Measurements from ENCODE around the gene NCK2.

The NCK2 gene

DNA sequence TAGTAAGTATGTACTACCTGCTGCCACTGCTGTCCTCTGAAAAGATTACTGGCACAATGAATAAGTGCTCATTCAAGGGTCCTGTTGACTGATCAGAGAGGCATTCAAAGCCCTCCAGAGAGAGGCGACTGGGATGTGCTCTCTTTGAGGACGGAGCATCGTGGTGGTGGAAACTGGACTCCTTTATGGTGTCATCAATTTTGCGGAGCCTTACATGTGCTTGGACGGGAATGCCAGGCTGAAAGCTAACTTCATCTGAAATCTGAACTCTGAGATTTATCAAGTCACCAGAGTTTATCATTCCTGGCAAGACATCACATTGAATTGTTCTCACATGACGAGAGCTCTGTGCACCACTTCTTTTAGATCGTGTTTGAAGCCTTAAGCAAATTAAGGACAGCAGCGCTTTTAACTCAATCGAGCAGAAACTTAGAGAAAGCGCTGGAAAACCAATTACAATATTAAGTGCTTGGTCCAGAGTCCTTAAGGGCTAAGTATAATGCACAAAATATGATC is 138.3 kb downstream of the NCK2 start:
- Histone ChIP-seq H3K4me2 (ENCODE audit: low read depth, low read length) (no peak overlapping the region), H3K9me2 (replicated peaks; ENCODE audit: insufficient read depth, low read length) (no peaks in the 10 kb centered on the region), H3K9me3 (replicated peaks; ENCODE audit: insufficient read depth, low read length) (no peaks in the 10 kb centered on the region), H3K4me1 (ENCODE audit: low read length) (peaks cover 26% of the 10 kb centered on the region), H3K27ac (ENCODE audit: low read length) (no peak overlapping the region), H3F3A (ENCODE audit: insufficient read depth, low read length) (no peaks in the 10 kb centered on the region; the same call in 1 of the 2 replicates), H3K36me3 (replicated peaks; ENCODE audit: insufficient read depth, low read length) (peaks cover 9% of the 10 kb centered on the region), H3K4me3 (ENCODE audit: low read length) (no peak overlapping the region), H3K9ac (ENCODE audit: low read length) (no peak overlapping the region), H2AFZ (ENCODE audit: low read length) (no peak overlapping the region), H3K27me3 (replicated peaks; ENCODE audit: insufficient read depth, low read length) (no peaks in the 10 kb centered on the region), H4K20me1 (ENCODE audit: insufficient read depth, low read length) (peaks cover 8% of the 10 kb centered on the region; the same call in 1 of the 2 replicates), H3K79me2 (ENCODE audit: low read length) (peaks cover 100% of the 10 kb centered on the region)
- DNase-seq, result no peak
- TF ChIP-seq EZH2phosphoT487 (IDR thresholded peaks at IDR 0.05; ENCODE audit: low read length) (no peak), EZH2 (optimal IDR thresholded peaks at IDR 0.05; ENCODE audit: low read depth, low read length) (no peak)
- TF ChIP-seq, protein P1, sequence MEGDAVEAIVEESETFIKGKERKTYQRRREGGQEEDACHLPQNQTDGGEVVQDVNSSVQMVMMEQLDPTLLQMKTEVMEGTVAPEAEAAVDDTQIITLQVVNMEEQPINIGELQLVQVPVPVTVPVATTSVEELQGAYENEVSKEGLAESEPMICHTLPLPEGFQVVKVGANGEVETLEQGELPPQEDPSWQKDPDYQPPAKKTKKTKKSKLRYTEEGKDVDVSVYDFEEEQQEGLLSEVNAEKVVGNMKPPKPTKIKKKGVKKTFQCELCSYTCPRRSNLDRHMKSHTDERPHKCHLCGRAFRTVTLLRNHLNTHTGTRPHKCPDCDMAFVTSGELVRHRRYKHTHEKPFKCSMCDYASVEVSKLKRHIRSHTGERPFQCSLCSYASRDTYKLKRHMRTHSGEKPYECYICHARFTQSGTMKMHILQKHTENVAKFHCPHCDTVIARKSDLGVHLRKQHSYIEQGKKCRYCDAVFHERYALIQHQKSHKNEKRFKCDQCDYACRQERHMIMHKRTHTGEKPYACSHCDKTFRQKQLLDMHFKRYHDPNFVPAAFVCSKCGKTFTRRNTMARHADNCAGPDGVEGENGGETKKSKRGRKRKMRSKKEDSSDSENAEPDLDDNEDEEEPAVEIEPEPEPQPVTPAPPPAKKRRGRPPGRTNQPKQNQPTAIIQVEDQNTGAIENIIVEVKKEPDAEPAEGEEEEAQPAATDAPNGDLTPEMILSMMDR (IDR thresholded peaks at IDR 0.05; ENCODE audit: low read length), result no peak

DNA sequence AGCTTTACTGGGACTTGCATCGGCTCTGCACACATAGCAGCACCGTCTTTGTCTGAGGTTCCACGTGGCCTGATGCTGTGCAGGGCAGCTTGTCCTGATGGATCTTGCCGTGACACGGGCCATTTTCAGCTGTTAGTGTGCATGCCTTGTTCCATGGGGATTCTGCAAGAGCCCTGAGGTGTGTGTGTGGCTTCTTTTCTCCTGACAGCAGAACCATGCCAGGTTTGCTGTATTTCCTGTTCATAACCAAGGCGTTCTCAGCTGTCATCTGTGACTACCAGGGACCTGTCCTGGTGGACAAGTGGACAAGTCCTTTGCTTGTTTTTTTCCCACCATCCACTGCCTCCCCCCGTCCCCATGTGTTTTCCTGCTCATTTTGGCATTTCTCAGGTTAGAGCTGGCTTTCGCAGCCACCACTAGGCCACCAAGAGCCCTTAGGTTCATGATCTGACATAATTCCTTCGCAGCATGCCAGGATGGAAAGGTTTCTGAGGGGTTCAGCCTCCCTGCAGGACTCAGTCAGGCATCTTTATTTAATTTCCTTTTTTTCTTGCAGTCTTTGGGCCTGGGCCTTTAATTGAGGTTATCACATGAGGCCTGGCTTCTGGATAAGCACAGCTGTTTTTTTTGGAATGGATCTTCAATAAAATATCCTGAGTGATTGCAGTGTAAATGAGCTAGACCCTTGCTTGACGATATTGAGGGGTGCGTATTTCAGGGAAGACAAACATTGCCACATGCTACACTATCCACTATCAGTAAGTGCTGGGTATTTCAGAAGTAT is 139.4 kb downstream of the NCK2 start:
- peaks cover 26% of the 10 kb centered on the region for H3K4me1 ChIP-seq (ENCODE audit: low read length)
- no peak overlapping the region for H3K27ac ChIP-seq (ENCODE audit: low read length)
- H3K9ac ChIP-seq (ENCODE audit: low read length), result no peak overlapping the region
- H3F3A ChIP-seq (ENCODE audit: insufficient read depth, low read length), result no peaks in the 10 kb centered on the region; the same call in 1 of the 2 replicates
- TF ChIP-seq EZH2 (optimal IDR thresholded peaks at IDR 0.05; ENCODE audit: low read depth, low read length) (no peak), EZH2phosphoT487 (IDR thresholded peaks at IDR 0.05; ENCODE audit: low read length) (no peak)
- TF ChIP-seq, protein P1 (IDR thresholded peaks at IDR 0.05; ENCODE audit: low read length), result no peak
- H3K79me2 ChIP-seq (ENCODE audit: low read length), result peaks cover 100% of the 10 kb centered on the region
- H3K9me2 ChIP-seq (replicated peaks; ENCODE audit: insufficient read depth, low read length), result no peaks in the 10 kb centered on the region
- H2AFZ ChIP-seq (ENCODE audit: low read length), result no peak overlapping the region
- no peak overlapping the region for H3K4me3 ChIP-seq (ENCODE audit: low read length)
- H3K4me2 ChIP-seq (ENCODE audit: low read depth, low read length), result no peak overlapping the region
- H4K20me1 ChIP-seq (ENCODE audit: insufficient read depth, low read length), result peaks cover 8% of the 10 kb centered on the region; the same call in 1 of the 2 replicates
- H3K27me3 ChIP-seq (replicated peaks; ENCODE audit: insufficient read depth, low read length), result no peaks in the 10 kb centered on the region
- peaks cover 7% of the 10 kb centered on the region for H3K36me3 ChIP-seq (replicated peaks; ENCODE audit: insufficient read depth, low read length)
- no peaks in the 10 kb centered on the region for H3K9me3 ChIP-seq (replicated peaks; ENCODE audit: insufficient read depth, low read length)
- DNase-seq, result no peak

DNA sequence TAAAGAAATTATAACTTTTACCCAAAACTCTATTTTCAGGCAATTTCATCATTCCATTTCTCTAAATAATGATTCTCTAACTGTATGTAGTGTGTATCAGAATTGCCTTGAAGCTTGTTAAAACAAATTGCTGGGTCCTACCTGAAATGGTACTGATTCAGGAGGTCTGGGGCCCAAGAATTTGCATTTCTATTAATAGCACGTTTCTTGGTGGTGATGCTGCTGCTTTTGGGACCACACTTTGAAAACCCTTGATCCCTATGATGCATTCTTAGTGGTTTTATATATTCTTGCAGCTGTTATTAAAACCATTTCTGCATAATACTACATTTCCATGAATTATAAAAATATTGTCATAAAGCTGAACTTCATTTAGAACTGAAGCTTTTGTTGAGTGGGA is 140.7 kb downstream of the NCK2 start:
- Histone ChIP-seq H3K4me3 (ENCODE audit: low read length) (no peak overlapping the region), H4K20me1 (ENCODE audit: insufficient read depth, low read length) (peaks cover 8% of the 10 kb centered on the region), H3F3A (ENCODE audit: insufficient read depth, low read length) (no peaks in the 10 kb centered on the region; the same call in 1 of the 2 replicates), H3K27me3 (replicated peaks; ENCODE audit: insufficient read depth, low read length) (no peaks in the 10 kb centered on the region), H3K27ac (ENCODE audit: low read length) (no peak overlapping the region), H3K36me3 (replicated peaks; ENCODE audit: insufficient read depth, low read length) (peaks cover 7% of the 10 kb centered on the region; the same call in 1 of the 2 replicates), H3K9me2 (replicated peaks; ENCODE audit: insufficient read depth, low read length) (no peaks in the 10 kb centered on the region), H3K79me2 (ENCODE audit: low read length) (peaks cover 100% of the 10 kb centered on the region), H3K9ac (ENCODE audit: low read length) (no peak overlapping the region), H3K4me1 (ENCODE audit: low read length) (peaks cover 26% of the 10 kb centered on the region), H2AFZ (ENCODE audit: low read length) (no peak overlapping the region), H3K4me2 (ENCODE audit: low read depth, low read length) (no peak overlapping the region), H3K9me3 (replicated peaks; ENCODE audit: insufficient read depth, low read length) (no peaks in the 10 kb centered on the region)
- DNase-seq, result peak; percentile 23
- TF ChIP-seq EZH2phosphoT487 (IDR thresholded peaks at IDR 0.05; ENCODE audit: low read length) (no peak), EZH2 (optimal IDR thresholded peaks at IDR 0.05; ENCODE audit: low read depth, low read length) (no peak)
- TF ChIP-seq, protein P1 (IDR thresholded peaks at IDR 0.05; ENCODE audit: low read length), result no peak

All from MM.1S (cell line).